PFSK-1 (cell line): ENCODE measurements around the gene SLC9A3.

Source experiments
- FOXP2 ChIP-seq: optimal IDR thresholded peaks from 2 replicates; pipeline ENCODE3; 2011; ENCODE audit warnings: borderline replicate concordance, control low read depth, inconsistent platforms; ENCODE audit not compliant: insufficient read depth; ENCODE audit errors: extremely low read length, extremely low read depth
- POLR2AphosphoS5 ChIP-seq: IDR thresholded peaks from 2 replicates; pipeline ENCODE4 v1.6.1; 2012; ENCODE audit warnings: low read depth, mild to moderate bottlenecking, control low read depth, low read length, moderate library complexity
- SIN3A ChIP-seq: IDR thresholded peaks from 2 replicates; pipeline ENCODE4 v1.6.1; 2012; ENCODE audit warnings: mild to moderate bottlenecking, low read length, moderate library complexity, borderline replicate concordance; ENCODE audit not compliant: insufficient read depth
- TAF1 ChIP-seq: IDR thresholded peaks from 2 replicates; pipeline ENCODE4 v1.6.1; 2012; ENCODE audit warnings: low read length, control low read depth, borderline replicate concordance; ENCODE audit not compliant: insufficient read depth
- TF ChIP-seq, protein P1 (sequence below), 2 experiments: IDR thresholded peaks; 2 replicates each; pipeline versions ENCODE4 v1.6.1 to v1.8.0; 2011 to 2012; ENCODE audit warnings: low read depth in 2 of 2, low read length in 2 of 2, control low read depth in 1 of 2, inconsistent platforms in 1 of 2, mild to moderate bottlenecking in 1 of 2, moderate library complexity in 1 of 2; ENCODE audit not compliant: insufficient read depth in 1 of 2

Gene SLC9A3

GRCh38 chr5:500491-500890 is 23.8 kb downstream of the SLC9A3 start:
- no peak for TF ChIP-seq FOXP2
- no peak for TF ChIP-seq POLR2AphosphoS5
- TF ChIP-seq TAF1: no peak
- TF ChIP-seq, protein P1, sequence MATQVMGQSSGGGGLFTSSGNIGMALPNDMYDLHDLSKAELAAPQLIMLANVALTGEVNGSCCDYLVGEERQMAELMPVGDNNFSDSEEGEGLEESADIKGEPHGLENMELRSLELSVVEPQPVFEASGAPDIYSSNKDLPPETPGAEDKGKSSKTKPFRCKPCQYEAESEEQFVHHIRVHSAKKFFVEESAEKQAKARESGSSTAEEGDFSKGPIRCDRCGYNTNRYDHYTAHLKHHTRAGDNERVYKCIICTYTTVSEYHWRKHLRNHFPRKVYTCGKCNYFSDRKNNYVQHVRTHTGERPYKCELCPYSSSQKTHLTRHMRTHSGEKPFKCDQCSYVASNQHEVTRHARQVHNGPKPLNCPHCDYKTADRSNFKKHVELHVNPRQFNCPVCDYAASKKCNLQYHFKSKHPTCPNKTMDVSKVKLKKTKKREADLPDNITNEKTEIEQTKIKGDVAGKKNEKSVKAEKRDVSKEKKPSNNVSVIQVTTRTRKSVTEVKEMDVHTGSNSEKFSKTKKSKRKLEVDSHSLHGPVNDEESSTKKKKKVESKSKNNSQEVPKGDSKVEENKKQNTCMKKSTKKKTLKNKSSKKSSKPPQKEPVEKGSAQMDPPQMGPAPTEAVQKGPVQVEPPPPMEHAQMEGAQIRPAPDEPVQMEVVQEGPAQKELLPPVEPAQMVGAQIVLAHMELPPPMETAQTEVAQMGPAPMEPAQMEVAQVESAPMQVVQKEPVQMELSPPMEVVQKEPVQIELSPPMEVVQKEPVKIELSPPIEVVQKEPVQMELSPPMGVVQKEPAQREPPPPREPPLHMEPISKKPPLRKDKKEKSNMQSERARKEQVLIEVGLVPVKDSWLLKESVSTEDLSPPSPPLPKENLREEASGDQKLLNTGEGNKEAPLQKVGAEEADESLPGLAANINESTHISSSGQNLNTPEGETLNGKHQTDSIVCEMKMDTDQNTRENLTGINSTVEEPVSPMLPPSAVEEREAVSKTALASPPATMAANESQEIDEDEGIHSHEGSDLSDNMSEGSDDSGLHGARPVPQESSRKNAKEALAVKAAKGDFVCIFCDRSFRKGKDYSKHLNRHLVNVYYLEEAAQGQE (IDR thresholded peaks at IDR 0.05; ENCODE audit: insufficient read depth in 1 of 2, low read depth in 2 of 2, low read length in 2 of 2): no peak
- no peak for TF ChIP-seq SIN3A

DNA sequence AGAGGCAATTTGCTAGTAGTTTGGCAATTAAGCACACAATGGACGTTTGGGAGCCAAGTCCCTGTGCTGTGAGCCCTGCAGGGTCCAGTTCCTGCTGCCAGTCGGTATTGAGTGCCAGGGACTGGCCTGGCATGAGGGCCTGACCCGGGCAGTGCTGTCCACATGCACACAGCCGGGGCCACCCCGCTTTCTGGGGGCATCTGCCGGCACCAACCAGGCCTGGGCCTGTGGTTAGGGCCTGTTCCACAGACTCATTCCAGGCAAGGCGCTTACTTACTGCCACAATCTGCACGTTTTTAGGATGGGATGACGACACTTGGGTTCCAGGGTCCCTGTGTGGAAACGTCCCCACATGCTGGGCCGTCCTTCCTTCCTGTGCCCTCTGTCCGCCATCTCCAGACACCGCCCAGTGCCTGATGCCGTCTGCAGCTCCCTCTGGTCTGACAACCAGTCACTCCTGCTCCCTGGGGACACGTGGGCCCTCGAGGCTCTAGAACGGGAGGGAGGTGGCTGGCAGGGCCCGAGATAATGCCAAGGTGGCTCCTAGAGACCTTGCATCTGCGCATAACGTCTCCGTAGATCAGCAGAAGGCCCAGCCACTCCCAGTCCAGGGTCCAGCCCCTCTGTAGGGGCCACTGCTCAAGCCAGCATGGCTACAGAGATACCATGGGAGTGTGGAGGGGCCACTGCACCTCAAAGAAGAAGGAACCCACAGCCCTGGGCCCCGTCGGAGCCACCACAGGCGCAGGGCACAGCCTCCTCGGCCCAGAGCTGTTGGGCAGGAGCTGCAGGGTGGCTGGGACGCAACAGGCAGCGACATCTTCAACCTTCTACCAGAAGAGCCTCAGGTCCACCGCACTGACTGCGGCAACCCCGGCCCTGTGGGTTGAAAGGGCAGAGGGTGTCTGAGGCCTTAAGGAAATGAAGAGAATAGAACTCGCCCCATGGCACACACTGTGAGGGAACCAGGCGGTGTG is 24.7 kb downstream of the SLC9A3 start:
- TF ChIP-seq, protein P1 (IDR thresholded peaks at IDR 0.05; ENCODE audit: insufficient read depth in 1 of 2, low read depth in 2 of 2, low read length in 2 of 2): no peak
- TF ChIP-seq POLR2AphosphoS5 (no peak), TAF1 (no peak), FOXP2 (no peak)

GRCh38 chr5:497871-498509 is 26.3 kb downstream of the SLC9A3 start:
- TF ChIP-seq, protein P1 (IDR thresholded peaks at IDR 0.05; ENCODE audit: insufficient read depth in 1 of 2, low read depth in 2 of 2, low read length in 2 of 2): no peak
- no peak for TF ChIP-seq TAF1
- TF ChIP-seq POLR2AphosphoS5: no peak
- TF ChIP-seq SIN3A: no peak
- no peak for TF ChIP-seq FOXP2

DNA sequence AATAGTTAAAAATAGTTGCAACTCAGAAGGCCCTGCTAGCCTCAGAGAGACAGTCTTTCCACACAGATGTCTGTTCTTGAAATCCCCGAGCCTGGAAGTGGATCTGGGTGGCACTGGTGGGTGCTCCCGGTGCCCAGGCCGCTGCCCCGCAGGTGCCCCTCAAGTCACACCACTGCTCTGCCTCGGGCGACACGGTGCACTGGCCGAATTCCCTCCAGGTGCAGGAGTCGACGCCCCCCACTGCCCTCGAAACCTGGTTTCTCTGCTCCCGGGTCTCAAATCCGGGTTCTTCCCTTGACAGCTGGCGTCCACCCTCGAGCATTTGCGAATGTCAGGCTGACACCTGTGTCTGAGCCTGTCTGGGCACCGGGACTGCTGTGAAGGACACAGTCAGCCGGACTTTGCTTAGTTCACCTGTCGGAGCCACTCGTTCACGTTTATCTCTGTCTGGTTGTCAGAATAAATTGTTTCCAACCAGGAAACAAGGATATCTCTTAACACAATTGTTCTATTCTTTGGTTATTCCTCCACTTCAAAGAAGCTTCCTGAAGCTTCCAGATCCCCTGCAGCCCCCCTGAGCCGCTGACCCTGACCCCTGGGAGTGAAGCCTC is 27.1 kb downstream of the SLC9A3 start:
- no peak for TF ChIP-seq TAF1
- TF ChIP-seq SIN3A: no peak
- TF ChIP-seq, protein P1 (IDR thresholded peaks at IDR 0.05; ENCODE audit: insufficient read depth in 1 of 2, low read depth in 2 of 2, low read length in 2 of 2): no peak
- no peak for TF ChIP-seq FOXP2
- TF ChIP-seq POLR2AphosphoS5: no peak
